Measurements from ENCODE around the gene SDF4. TPM values are rescaled to one million over a fixed set of nuclear protein-coding genes. Genes with fewer than 3 reads are reported as not detected.

Gene SDF4
- total and polyA plus RNA-seq, 2 of the 13 experiments (the other 11 are each of a cell fraction or from before 2014, with no cell fraction given) = 80.8 to 107 TPM

- TF ChIP-seq CTCF (CRISPR knock-in tag; IDR thresholded peaks at IDR 0.05) (0 out of 2 replicates have a peak, but pooled peaks have one; percentile 3), ZBTB38 (CRISPR knock-in tag; IDR thresholded peaks at IDR 0.05) (peak; percentile 83), SUZ12 (IDR thresholded peaks at IDR 0.05; ENCODE audit: low read depth, low read length) (no peak), BCL6 (CRISPR knock-in tag; IDR thresholded peaks at IDR 0.05) (peak; percentile 35), THRA (CRISPR knock-in tag; IDR thresholded peaks at IDR 0.05; ENCODE audit: borderline replicate concordance) (no peak), RFXAP (CRISPR knock-in tag; IDR thresholded peaks at IDR 0.05; ENCODE audit: borderline replicate concordance) (no peak; the same call in 1 of the 2 replicates), YY1 (IDR thresholded peaks at IDR 0.05; ENCODE audit: insufficient read depth, insufficient replicate concordance, low read depth, low read length) (peak; percentile 100), ZNF326 (CRISPR knock-in tag; IDR thresholded peaks at IDR 0.05; ENCODE audit: borderline replicate concordance) (peak; percentile 88; the same call in 1 of the 2 replicates), ZNF329 (CRISPR knock-in tag; IDR thresholded peaks at IDR 0.05; ENCODE audit: low read depth) (peak; percentile 88), ZNF784 (CRISPR knock-in tag; IDR thresholded peaks at IDR 0.05; ENCODE audit: borderline replicate concordance) (peak; percentile 23; the same call in 1 of the 2 replicates), STAT5B (CRISPR knock-in tag; IDR thresholded peaks at IDR 0.05) (0 out of 2 replicates have a peak, but pooled peaks have one; percentile 41), SAP130 (CRISPR knock-in tag; IDR thresholded peaks at IDR 0.05; ENCODE audit: low read depth) (peak; percentile 89), HBP1 (CRISPR knock-in tag; IDR thresholded peaks at IDR 0.05; ENCODE audit: low read depth) (no peak), ZNF574 (CRISPR knock-in tag; IDR thresholded peaks at IDR 0.05) (peak; percentile 91), AHR (CRISPR knock-in tag; IDR thresholded peaks at IDR 0.05) (0 out of 2 replicates have a peak, but pooled peaks have one; percentile 13), ZNF10 (CRISPR knock-in tag; IDR thresholded peaks at IDR 0.05; ENCODE audit: borderline replicate concordance, low read depth) (no peak), HOXA3 (CRISPR knock-in tag; IDR thresholded peaks at IDR 0.05) (peak; percentile 100), DBP (CRISPR knock-in tag; IDR thresholded peaks at IDR 0.05; ENCODE audit: not compliant biosample characterization) (no peak), MBD4 (IDR thresholded peaks at IDR 0.05; ENCODE audit: borderline replicate concordance, low read length) (no peak)
Measured at GRCh38 chr1:1231400-1232207, at the start of gene SDF4 (continued).
